HT-29 (cell line): ENCODE data around the gene SF3B5. TPM values are rescaled to one million over a fixed set of nuclear protein-coding genes. Genes with fewer than 3 reads are reported as not detected.
"Not testable (repeated sequence)": the region's sequence is repeated elsewhere in the genome, so short reads cannot be mapped to it uniquely, and the experiment has no call there.

Source experiments
- DNase-seq: peaks from one replicate; pipeline ENCODE4 v3.0.0-alpha.2; 2015; ENCODE audit warnings: low spot score
- total RNA-seq: library from RNA; depleted of rRNA; stranded (reverse); fragments of >200 nt; shearing (Covaris generic); gene quantifications from 2 replicates; pipeline ENCODE4 v1.2.3, GENCODE V29; 2014; rRNA removed

The SF3B5 gene
- total RNA-seq, 1 experiment from 2014 or later, result 153 TPM

DNA sequence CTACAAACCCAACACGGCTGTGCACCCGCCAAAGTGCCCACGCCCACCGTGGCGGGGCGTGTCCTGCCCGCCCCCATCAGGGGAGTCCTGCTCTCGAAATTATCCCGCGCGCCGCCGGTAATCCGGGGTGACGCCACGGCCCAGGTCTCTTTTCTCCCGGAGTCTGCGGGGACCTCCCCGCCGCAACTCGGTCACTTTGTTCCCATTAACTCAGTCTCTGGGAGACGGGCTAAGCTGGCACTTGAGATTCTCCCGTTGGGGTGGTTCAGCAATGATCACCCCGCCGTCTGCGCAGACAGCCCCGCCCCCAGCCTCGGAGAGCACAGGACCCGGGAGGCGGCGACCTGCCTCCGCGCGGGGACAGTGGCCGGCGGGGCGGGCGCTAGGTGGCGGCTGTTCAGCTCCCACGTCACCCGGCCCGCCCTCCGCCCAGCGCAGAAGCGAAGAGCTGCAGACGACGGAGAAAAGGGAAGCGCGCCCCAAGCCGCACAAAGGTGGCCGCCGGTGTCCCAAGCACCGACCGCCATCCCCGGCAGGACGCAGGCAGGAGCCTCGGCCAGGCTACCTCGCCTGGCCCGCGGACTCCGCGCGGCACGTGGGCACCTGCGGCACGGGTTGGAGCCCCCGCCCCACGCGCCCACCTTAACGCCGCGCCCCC lies 31.5 kb downstream of the SF3B5 start:
- peak; percentile 79 for DNase-seq

DNA sequence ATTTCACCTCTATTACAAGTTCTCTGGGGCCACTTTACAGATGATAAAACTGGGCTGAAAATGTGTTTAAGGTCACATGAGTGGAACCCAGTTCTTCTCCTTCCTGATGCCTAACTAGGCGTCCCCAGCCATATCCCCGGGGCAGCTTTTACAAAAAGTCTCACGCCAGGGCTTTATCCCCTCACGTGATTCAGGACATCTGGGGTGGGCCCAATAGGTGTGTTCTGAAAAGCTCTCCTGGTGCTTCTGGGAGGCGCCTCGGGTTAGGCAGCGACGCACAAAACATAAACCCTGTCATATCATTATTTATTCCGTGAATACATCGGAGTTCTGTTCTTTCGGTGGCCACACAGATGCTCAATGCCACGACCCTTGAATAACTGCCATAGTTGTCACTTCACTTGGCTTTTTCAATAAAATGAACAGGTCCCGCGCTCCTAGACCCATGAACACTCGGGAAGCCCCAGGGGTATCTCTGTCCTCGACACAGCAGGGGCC lies 32.1 kb downstream of the SF3B5 start:
- DNase-seq, result peak; percentile 4

DNA sequence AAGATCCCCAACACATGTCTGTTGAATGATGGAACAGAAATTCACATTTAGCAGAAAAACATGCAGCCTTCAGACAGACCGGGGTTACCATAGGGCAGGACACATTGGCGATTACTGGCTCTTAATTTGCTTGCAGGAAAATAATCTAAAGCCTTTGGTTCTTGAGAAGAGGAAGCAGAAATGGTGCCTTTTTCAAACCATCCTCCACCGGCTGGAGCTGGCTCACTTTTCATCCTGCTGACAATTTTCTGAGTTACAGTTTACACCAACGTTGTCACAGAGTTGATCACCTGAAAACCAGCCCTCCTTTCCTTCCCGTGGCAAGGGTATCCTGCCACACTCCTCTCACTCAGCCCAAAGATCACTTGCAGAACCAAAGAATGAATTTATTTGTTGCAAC lies 32.6 kb downstream of the SF3B5 start:
- no peak for DNase-seq

DNA sequence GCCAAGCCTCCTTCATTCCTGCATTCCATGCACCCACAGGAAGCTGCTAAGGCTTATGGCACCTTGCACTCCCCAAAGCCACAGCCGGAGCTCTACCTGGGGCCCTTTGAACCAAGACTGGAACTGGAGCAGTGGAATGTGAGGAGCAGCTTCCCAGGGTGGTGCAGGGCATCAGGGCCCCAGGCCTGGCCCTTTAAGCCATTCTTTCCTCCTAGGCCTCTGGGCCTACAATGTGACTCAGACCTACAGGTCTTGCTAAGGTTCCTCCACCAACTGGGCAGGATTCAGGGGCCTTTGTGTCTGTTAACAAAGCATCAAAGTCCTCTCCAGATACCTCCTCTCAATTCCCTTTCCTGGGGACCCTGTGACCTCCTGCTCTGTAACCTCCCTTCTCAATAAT lies 36.2 kb downstream of the SF3B5 start:
- DNase-seq, result no peak

DNA sequence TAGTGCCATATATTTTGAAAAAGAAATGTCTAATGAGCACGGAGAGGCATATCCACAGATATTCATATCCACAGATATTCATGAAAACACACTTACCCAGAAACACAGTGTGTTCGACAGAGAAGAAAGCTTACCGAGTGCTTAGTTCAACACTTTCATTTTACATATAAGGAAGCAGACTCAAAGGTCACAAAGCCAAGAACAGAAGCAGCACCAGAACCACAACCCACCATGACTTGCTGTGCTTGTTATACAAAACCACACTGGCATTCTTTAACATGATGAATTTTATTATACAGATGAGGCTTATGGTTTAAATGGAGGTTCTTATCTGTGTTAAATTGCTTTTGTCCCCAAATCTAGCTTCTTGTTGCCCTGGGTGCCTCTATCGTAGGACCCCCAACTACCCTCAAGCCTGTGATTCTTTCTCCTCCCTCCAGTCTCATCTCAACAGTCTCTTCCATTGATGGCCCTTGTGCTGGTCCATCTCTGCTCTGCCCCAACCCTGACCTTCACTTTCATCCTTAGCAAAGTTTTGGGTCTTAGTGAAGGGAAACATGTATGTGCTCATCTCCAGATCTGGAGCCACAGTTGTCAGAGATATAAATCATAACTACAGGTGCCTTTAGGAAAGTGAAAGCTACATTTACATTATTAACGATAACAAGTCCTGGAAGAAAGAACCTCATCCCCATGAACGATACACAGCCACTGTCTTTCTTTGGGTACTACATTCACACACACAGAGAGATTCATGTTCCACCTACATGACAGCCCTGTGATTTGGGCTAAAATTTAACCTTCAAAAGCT lies 40.0 kb downstream of the SF3B5 start:
- no peak for DNase-seq

DNA sequence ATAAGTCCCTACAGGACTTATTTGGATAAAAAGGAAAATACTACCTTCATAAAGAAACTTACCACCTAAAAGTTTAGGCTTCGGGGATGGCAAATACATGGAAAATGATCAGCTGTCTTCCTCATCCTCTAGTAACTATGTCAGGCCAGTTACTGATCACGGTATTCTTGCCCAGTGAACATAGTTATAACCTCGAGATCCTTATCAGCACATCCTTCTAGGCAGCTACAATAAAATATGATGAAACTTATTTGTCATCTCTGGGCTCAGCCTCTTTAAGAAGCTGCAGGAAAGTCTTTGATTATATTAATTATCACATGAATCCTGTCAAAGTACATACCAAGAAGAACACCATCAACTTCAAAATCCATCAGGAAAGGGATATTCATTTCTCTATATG lies 41.8 kb downstream of the SF3B5 start:
- no peak for DNase-seq

DNA sequence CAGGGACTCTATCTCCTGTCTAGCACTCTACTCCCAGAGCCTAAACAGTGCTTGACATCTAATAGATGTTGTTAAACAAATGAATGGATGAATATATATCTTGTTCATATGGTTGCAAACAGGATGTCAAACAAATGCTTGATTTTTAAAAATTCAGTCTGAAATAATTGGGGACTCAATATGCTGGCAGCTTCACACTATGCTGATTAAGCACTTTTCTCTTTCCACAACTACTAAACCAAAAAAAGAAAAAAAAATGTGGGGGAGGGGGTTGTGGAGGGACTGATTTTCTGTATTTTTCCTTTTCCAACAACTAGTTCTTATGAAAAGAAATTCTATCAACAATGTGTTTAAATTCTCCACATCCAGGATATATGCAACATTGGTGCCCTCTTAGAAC lies 42.9 kb downstream of the SF3B5 start:
- DNase-seq, result no peak

DNA sequence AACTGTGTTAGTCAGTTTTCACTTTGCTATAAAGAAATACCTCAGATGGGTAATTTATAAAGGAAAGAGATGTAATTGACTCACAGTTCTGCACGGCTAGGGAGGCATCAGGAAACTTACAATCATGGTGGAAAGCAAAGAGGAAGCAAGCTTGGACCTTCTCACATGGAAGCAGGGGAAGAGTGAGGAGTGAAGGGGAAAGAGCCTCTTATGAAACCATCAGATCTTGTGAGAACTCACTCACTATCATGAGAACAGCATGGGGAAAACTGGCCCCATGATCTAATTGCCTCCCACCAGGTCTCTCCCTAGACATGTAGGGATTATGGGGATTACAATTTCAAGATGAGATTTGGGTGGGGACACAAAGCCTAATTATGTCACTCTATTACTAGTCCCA lies 46.0 kb downstream of the SF3B5 start:
- DNase-seq, result no peak

DNA sequence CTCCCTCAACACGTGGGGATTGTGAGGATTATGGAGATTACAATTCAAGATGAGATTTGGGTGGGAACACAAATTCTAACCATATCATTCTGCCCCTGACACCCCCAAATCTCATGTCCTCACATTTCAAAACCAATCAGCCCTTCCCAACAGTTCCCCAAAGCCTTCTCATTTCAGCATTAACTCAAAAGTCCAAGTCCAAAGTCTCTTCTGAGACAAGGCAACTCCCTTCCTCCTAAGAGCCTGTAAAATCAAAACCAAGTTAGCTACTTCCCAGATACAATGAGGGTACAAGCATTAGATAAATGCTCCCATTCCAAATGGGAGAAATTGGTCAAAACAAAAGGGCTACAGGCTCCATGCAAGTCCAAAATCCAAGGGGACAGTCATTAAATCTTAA lies 47.7 kb downstream of the SF3B5 start:
- DNase-seq, result no peak

DNA sequence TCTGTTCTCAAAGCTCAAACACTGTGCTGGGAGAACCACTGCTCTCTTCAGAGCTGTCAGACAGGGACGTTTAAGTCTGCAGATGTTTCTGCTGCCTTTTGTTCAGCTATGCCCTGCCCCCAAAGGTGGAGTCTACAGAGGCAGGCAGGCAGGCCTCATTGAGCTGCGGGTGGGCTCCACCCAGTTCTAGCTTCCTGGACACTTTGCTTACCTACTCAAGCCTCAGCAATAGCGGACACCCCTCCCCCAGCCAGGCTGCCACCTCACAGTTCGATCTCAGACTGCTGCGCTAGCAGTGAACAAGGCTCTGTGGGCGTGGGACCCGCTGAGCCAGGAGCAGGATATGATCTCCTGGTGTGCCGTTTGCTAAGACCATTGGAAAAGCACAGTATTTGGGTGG lies 48.7 kb downstream of the SF3B5 start:
- not testable (repeated sequence) for DNase-seq

DNA sequence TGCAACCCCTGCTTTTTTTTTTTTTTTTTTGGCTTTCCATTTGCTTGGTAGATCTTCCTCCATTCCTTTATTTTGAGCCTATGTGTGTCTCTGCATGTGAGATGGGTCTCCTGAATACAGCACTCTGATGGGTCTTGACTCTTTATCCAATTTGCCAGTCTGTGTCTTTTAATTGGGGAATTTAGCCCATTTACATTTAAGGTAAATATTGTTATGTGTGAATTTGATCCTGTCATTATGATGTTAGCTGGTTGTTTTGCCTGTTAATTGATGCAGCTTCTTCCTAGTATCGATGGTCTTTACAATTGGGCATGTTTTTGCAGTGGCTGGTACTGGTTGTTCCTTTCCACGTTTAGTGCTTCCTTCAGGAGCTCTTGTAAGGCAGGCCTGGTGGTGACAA lies 50.4 kb downstream of the SF3B5 start:
- DNase-seq, result not testable (repeated sequence)

Other genes with a start within 250 kb of the SF3B5 start
- not detected in 2 replicates for gene ZC2HC1B, start 231.1 kb downstream of the SF3B5 start, total RNA-seq
- 0.13 TPM in 1 of 2 replicates, not detected in the other for gene PLAGL1, start 87.3 kb downstream of the SF3B5 start, total RNA-seq
- not detected in 2 replicates for gene STX11, start 54.9 kb upstream of the SF3B5 start, total RNA-seq
- 23.6 and 25.7 TPM in 2 replicates for gene UTRN, start 189.8 kb upstream of the SF3B5 start, total RNA-seq